Measurements from ENCODE around the gene CD93.

DNA sequence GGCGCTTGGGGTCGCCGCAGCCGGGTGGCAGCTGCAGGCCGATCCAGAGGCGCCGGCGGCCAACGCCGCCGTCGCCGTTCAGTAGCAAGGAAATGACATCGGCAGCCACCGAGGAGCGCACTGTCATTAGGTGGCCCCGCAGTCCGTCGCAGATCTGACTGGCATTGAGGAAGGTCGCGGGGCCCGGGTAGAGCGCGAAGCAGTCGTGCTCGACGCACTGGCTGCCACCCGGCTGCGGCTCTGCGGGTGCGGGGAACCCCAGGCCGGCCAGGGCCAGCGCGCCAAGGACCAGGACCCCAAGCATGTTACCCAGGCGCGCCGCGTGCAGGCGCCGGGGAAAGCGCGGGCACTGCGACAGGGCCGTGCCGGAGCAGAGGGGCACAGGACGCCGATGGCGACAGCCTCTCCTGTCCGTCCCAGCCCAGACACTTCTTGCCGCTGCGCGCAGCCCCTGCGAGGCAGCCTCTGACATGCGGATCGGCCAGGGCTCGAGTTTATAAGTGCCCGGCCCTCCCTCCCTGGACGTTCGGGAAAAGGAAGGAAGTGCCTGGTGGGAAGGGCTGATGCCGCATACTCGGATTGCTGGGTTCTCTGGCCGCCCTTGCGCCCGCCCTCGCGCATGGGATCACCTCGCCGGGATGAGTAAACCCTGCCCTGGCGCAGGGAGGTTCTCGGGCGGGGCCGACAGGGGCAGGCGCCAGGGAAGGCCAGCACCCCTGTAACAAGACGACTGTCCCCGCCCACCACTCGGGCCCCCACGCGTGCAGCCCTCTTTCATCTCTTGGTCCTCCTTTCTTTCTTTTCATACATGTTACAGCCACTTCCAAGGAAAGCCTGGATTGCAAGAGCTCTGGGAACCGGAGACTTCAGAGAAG is 36.7 kb downstream of the CD93 start, which contains the start of gene THBD:
- TF ChIP-seq, protein P1, sequence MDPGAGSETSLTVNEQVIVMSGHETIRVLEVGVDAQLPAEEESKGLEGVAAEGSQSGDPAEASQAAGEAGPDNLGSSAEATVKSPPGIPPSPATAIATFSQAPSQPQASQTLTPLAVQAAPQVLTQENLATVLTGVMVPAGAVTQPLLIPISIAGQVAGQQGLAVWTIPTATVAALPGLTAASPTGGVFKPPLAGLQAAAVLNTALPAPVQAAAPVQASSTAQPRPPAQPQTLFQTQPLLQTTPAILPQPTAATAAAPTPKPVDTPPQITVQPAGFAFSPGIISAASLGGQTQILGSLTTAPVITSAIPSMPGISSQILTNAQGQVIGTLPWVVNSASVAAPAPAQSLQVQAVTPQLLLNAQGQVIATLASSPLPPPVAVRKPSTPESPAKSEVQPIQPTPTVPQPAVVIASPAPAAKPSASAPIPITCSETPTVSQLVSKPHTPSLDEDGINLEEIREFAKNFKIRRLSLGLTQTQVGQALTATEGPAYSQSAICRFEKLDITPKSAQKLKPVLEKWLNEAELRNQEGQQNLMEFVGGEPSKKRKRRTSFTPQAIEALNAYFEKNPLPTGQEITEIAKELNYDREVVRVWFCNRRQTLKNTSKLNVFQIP (CRISPR knock-in tag; IDR thresholded peaks at IDR 0.05; ENCODE audit: borderline replicate concordance, low read depth), result no peak
- no peak for TF ChIP-seq TOX (CRISPR knock-in tag; IDR thresholded peaks at IDR 0.05; ENCODE audit: borderline replicate concordance)
- TF ChIP-seq ARNTL (CRISPR knock-in tag; IDR thresholded peaks at IDR 0.05; ENCODE audit: borderline replicate concordance, low read depth), result no peak
- no peak for TF ChIP-seq ZNF70 (CRISPR knock-in tag; IDR thresholded peaks at IDR 0.05)
- TF ChIP-seq ZC3H10 (CRISPR knock-in tag; IDR thresholded peaks at IDR 0.05), result no peak
- no peak for TF ChIP-seq SNAI2 (CRISPR knock-in tag; IDR thresholded peaks at IDR 0.05)
- no peak for TF ChIP-seq RARB (CRISPR knock-in tag; IDR thresholded peaks at IDR 0.05)
- TF ChIP-seq ZFP3 (CRISPR knock-in tag; IDR thresholded peaks at IDR 0.05), result no peak
- TF ChIP-seq, protein P2, sequence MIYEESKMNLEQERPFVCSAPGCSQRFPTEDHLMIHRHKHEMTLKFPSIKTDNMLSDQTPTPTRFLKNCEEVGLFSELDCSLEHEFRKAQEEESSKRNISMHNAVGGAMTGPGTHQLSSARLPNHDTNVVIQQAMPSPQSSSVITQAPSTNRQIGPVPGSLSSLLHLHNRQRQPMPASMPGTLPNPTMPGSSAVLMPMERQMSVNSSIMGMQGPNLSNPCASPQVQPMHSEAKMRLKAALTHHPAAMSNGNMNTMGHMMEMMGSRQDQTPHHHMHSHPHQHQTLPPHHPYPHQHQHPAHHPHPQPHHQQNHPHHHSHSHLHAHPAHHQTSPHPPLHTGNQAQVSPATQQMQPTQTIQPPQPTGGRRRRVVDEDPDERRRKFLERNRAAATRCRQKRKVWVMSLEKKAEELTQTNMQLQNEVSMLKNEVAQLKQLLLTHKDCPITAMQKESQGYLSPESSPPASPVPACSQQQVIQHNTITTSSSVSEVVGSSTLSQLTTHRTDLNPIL (CRISPR knock-in tag; IDR thresholded peaks at IDR 0.05; ENCODE audit: low read depth), result no peak
